A549 treated with RU486 at 1 μM for 4 hours (cell line): ENCODE results near the gene PIK3C2B. TPM values are rescaled to one million over a fixed set of nuclear protein-coding genes. Genes with fewer than 3 reads are reported as not detected.

Source experiments
- total RNA-seq: library from RNA; stranded (reverse); fragments of 200-300 nt; extraction: Qiagen RNA extraction; gene quantifications from 5 replicates; pipeline ENCODE4 v1.2.3, GENCODE V29; 2022; ENCODE audit warnings: low read depth

PIK3C2B gene
- 5.8 to 8.7 TPM (median 7.7 TPM) in 5 replicates for total RNA-seq

GRCh38 chr1:204494281-204495077 is at the start of gene PIK3C2B:
Gene PIK3C2B (minus strand): TSS chr1:204494805. CDS start chr1:204469802, 25,003 bp downstream.

GRCh38 chr1:204516180-204516879 is 21.7 kb upstream of the PIK3C2B start, which contains the start of gene MDM4:
Gene MDM4 (plus strand): TSS chr1:204516406. CDS start chr1:204525519, 9,113 bp downstream.

Other genes with a start within 250 kb of the PIK3C2B start
- 16.9 to 32.3 TPM (median 25.3 TPM) in 5 replicates for gene PLEKHA6, start 134.9 kb downstream of the PIK3C2B start, total RNA-seq
- gene PPP1R15B, start 83.0 kb downstream of the PIK3C2B start, total RNA-seq, result 20.8 to 34.4 TPM (median 27.5 TPM) in 5 replicates
- gene MDM4, start 21.6 kb upstream of the PIK3C2B start, total RNA-seq, result 3.3 to 4.8 TPM (median 4.4 TPM) in 5 replicates
- gene LRRN2, start 190.9 kb upstream of the PIK3C2B start, total RNA-seq, result 13.6 to 21.1 TPM (median 15.6 TPM) in 5 replicates